ENCODE measurements around the gene TAS2R20. TPM values are rescaled to one million over a fixed set of nuclear protein-coding genes. Genes with fewer than 3 reads are reported as not detected.

Gene TAS2R20
- total RNA-seq, 1 experiment from 2014 or later = not detected

DNA sequence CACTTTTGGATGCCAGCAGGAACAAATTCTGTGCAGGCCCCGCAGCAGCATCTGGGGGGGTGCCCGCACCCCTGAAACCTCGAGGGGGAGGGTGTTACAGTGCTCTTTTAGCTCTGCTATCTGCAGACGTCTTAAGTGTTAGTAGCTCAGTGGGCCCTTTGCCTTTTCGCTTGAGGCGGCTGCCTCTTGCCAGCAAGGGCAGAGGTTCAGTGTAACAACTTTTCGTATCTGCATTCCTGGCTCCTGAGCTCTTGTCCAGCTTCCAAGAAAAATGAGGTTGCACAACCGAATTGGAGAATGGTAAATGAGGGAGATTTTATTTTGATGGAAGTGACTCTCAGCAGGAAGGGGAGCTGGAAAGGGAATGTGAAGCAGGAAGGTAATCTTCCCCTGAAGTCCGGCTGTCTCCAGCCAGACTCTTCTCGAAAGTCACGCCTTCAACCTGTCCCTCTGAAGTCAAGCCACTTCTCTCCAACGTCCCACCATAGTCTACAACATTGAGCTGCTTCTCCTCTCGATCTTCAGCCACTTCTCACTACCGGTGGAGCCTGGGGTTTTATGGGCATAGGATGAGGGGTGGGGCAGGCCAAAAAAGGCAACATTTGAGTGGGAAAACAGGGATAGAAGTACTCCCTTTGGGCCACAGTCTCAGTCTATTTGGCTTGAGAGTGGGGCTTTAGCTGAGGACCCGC lies 29.2 kb downstream of the TAS2R20 start:
- DNase-seq = peak; percentile 65
- H3K27me3 ChIP-seq = no peaks in the 10 kb centered on the region
- no peaks in the 10 kb centered on the region for H3K36me3 ChIP-seq
- H3K9me3 ChIP-seq = no peaks in the 10 kb centered on the region
- no peak overlapping the region for H3K4me3 ChIP-seq

DNA sequence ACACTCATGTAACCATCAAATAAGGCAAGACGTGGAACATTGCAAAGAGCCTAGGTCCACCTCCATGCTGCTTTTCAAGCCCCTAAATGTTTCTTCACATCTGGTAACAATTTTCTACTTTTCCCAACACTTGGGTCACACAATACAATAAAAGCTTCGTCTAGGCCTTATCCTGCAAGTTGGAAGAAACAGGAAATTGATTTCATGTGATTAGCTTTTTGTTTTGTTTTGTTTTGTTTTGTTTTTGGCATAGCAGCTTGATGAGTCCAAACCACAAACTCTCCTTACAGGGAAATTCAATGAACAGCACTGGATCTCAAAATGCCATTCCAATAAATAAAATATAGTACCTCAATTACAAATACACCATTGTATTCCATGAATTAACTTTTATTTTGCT lies 30.7 kb downstream of the TAS2R20 start:
- no peak for DNase-seq
- no peak overlapping the region for H3K4me3 ChIP-seq

DNA sequence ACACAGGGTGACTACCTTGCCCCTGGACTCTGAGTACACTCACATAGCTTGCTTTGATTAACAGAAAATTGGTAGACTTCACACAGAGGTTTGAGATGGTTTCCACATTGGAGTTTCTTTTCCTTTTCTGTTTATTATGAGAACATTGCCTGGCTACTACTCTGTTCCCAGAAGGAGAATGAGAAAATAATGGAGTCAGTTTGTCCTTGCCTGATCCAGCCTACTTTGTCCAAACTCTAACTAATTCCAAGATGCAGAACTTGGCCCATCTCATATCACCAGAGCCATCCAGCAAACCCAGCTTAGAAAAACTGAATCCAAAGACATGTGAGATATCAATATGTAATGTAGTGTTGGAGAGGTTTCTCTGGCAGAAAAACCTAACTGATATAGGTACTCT lies 31.8 kb downstream of the TAS2R20 start:
- DNase-seq = no peak
- Histone ChIP-seq H3K36me3 (no peaks in the 10 kb centered on the region), H3K9me3 (no peaks in the 10 kb centered on the region), H3K27me3 (no peaks in the 10 kb centered on the region), H3K4me3 (no peak overlapping the region)

More for the DNA sequence above, 30.7 kb downstream of the TAS2R20 start:
- H3K27me3 ChIP-seq = no peaks in the 10 kb centered on the region
- H3K9me3 ChIP-seq = no peaks in the 10 kb centered on the region
- H3K36me3 ChIP-seq = no peaks in the 10 kb centered on the region

DNA sequence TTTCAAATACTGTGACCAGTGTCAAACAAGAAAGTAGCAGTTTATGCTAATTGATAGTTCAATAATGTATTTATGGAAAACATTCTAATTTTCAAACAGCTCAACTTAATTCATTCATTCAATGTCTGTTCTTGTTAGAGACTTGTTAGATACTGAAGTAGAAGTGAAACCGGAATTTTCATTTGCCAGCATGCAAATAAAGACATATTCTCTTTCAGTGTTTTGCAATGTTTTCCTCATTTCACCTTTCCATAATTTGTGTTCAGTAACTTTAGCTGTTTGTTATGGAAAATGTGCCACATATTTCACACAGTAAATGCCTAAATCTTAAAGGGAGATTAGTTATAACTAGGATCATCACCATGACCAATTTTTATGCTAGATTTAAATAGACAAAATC lies 32.6 kb downstream of the TAS2R20 start:
- H3K9me3 ChIP-seq = no peaks in the 10 kb centered on the region
- DNase-seq = no peak
- no peaks in the 10 kb centered on the region for H3K27me3 ChIP-seq
- no peak overlapping the region for H3K4me3 ChIP-seq
- no peaks in the 10 kb centered on the region for H3K36me3 ChIP-seq

DNA sequence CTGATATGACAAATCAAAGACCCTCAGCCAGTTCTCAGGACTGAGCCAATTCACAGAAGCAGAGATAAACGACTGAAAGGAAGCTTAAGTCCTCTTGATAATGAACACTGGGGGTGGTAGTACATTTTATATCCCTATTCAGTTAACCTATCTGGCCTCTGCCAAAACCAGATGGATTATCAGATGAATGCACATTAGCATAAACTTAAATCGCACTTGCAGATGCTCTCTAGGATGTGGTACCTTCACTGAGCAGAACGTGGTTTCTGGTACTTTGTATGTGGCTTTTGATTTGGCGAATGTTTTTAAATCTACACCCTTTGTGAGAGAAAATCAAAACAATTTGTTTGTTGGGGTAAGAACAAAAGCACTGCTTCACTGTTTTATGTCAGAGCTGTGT lies 37.9 kb downstream of the TAS2R20 start:
- H3K27me3 ChIP-seq = no peaks in the 10 kb centered on the region
- no peaks in the 10 kb centered on the region for H3K9me3 ChIP-seq
- H3K36me3 ChIP-seq = no peaks in the 10 kb centered on the region
- H3K4me3 ChIP-seq = no peak overlapping the region
- no peak for DNase-seq

DNA sequence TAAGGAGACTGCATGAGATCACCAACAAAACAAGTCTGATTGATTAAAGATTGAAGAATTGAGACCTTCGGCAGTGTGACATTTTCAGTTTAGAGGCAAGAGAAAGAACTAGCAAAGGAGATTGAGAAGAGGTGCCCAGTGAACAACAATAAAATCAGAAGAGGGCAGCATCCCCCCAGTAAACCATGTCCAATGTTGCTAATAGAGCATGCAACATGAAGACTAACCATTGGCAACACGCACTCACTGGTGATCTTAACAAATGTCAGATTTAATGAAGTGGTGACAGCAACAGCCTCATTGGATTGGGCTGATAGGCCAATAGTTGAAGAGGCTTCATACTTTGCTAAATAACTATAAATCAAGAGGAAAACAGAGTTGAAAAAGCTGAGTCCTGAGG lies 38.3 kb downstream of the TAS2R20 start:
- no peaks in the 10 kb centered on the region for H3K9me3 ChIP-seq
- DNase-seq = no peak

DNA sequence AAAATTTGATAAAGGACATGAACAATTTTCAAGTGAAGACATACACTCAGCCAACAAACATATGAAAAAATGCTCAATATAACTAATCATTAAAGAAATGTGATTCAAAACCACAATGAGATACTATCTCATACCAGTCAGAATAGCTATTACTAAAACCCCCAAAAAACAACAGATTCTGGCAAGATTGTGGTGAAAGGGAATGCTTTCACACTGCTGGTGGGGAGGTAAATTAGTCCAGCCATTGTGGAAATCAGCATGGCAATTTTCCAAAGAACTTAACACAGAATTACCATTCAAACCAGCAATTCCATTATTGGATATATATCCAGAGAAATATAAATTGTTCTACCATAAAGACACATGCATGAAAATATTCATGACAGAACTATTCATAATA lies 40.4 kb downstream of the TAS2R20 start:
- no peak overlapping the region for H3K4me3 ChIP-seq
- no peaks in the 10 kb centered on the region for H3K9me3 ChIP-seq
- H3K36me3 ChIP-seq = no peaks in the 10 kb centered on the region
- DNase-seq = no peak
- H3K27me3 ChIP-seq = no peaks in the 10 kb centered on the region

More for the DNA sequence above, 38.3 kb downstream of the TAS2R20 start:
- H3K4me3 ChIP-seq = no peak overlapping the region
- no peaks in the 10 kb centered on the region for H3K36me3 ChIP-seq
- no peaks in the 10 kb centered on the region for H3K27me3 ChIP-seq

DNA sequence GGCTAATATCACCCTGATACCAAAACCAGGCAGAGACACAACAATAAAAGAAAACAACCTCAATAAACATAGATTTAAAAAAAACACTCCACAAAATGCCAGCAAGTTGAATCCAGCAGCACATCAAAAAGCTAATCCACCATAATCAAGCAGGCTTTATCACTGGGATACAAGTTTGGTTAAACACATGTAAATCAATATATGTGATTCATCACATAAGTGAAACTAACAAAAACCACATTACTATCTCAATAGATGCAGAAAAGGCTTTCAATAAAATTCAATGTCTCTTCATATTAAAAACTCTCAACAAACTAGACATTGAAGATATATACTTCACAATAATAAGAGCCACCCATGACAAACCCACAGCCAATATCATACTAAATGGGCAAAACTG lies 42.0 kb downstream of the TAS2R20 start:
- H3K36me3 ChIP-seq = no peaks in the 10 kb centered on the region
- no peak overlapping the region for H3K4me3 ChIP-seq
- H3K27me3 ChIP-seq = no peaks in the 10 kb centered on the region
- H3K9me3 ChIP-seq = no peaks in the 10 kb centered on the region
- DNase-seq = no peak

DNA sequence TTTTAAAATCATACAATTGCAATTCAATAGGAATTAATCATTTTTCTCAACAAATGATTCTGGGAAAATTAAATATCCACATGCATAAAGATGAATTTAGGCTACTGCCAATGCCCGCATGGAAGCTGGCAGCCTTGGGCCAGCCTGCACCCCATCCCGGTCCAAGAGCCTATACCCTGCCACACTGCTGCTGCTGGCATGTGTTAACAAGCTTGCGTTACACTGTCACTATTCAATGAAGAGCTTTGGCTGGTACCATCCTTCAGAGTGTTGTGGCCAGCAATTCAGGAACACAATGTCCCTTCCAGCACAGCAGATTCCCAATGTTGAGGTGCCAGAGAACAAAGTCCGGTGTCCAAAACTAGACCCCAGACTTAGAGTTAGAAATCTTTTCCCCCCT lies 45.5 kb downstream of the TAS2R20 start:
- no peak overlapping the region for H3K4me3 ChIP-seq
- DNase-seq = no peak

More for the DNA sequence above, 45.5 kb downstream of the TAS2R20 start:
- Histone ChIP-seq H3K36me3 (peaks cover 9% of the 10 kb centered on the region), H3K9me3 (peaks cover under 1% of the 10 kb centered on the region), H3K27me3 (no peaks in the 10 kb centered on the region)

Other genes with a start within 250 kb of the TAS2R20 start
- gene TAS2R7, start 195.7 kb downstream of the TAS2R20 start, total RNA-seq (2014; rRNA removed; shearing (Covaris generic); ENCODE audit: low replicate concordance) = not detected in 2 replicates
- gene TAS2R8, start 191.0 kb downstream of the TAS2R20 start, total RNA-seq (2014; rRNA removed; shearing (Covaris generic); ENCODE audit: low replicate concordance) = not detected in 2 replicates
- not detected in 2 replicates for gene TAS2R9, start 188.1 kb downstream of the TAS2R20 start, total RNA-seq (2014; rRNA removed; shearing (Covaris generic); ENCODE audit: low replicate concordance)
- gene TAS2R10, start 171.9 kb downstream of the TAS2R20 start, total RNA-seq (2014; rRNA removed; shearing (Covaris generic); ENCODE audit: low replicate concordance) = not detected in 2 replicates
- not detected in 2 replicates for gene PRR4, start 148.8 kb downstream of the TAS2R20 start, total RNA-seq (2014; rRNA removed; shearing (Covaris generic); ENCODE audit: low replicate concordance)
- gene PRH1, start 114.0 kb downstream of the TAS2R20 start, total RNA-seq (2014; rRNA removed; shearing (Covaris generic); ENCODE audit: low replicate concordance) = 1.5 and 13.1 TPM in 2 replicates
- gene TAS2R13, start 88.7 kb downstream of the TAS2R20 start, total RNA-seq (2014; rRNA removed; shearing (Covaris generic); ENCODE audit: low replicate concordance) = 1.4 TPM in 1 of 2 replicates, not detected in the other
- not detected in 2 replicates for gene PRH2, start 69.1 kb downstream of the TAS2R20 start, total RNA-seq (2014; rRNA removed; shearing (Covaris generic); ENCODE audit: low replicate concordance)
- gene TAS2R14, start 59.0 kb downstream of the TAS2R20 start, total RNA-seq (2014; rRNA removed; shearing (Covaris generic); ENCODE audit: low replicate concordance) = 0.12 and 2.6 TPM in 2 replicates
- not detected in 2 replicates for gene TAS2R50, start 11.4 kb downstream of the TAS2R20 start, total RNA-seq (2014; rRNA removed; shearing (Covaris generic); ENCODE audit: low replicate concordance)
- not detected in 2 replicates for gene TAS2R19, start 24.3 kb upstream of the TAS2R20 start, total RNA-seq (2014; rRNA removed; shearing (Covaris generic); ENCODE audit: low replicate concordance)
- gene TAS2R31, start 33.1 kb upstream of the TAS2R20 start, total RNA-seq (2014; rRNA removed; shearing (Covaris generic); ENCODE audit: low replicate concordance) = 1.8 TPM in 1 of 2 replicates, not detected in the other
- gene TAS2R46, start 64.0 kb upstream of the TAS2R20 start, total RNA-seq (2014; rRNA removed; shearing (Covaris generic); ENCODE audit: low replicate concordance) = 0.10 TPM in 1 of 2 replicates, not detected in the other
- not detected in 2 replicates for gene TAS2R43, start 94.0 kb upstream of the TAS2R20 start, total RNA-seq (2014; rRNA removed; shearing (Covaris generic); ENCODE audit: low replicate concordance)
- gene TAS2R30, start 136.3 kb upstream of the TAS2R20 start, total RNA-seq (2014; rRNA removed; shearing (Covaris generic); ENCODE audit: low replicate concordance) = not detected in 2 replicates
- 5.2 and 8.0 TPM in 2 replicates for gene SMIM10L1, start 172.9 kb upstream of the TAS2R20 start, total RNA-seq (2014; rRNA removed; shearing (Covaris generic); ENCODE audit: low replicate concordance)
- not detected in 2 replicates for gene TAS2R42, start 188.6 kb upstream of the TAS2R20 start, total RNA-seq (2014; rRNA removed; shearing (Covaris generic); ENCODE audit: low replicate concordance)